Caco-2 (cell line): ENCODE data around the gene RRBP1. TPM values are rescaled to one million over a fixed set of nuclear protein-coding genes. Genes with fewer than 3 reads are reported as not detected.

ENCODE experiments used
- BruUV-seq: library from RNA; stranded (reverse); fragments of 400-500 nt; replicated peaks from 2 replicates; lab custom pipeline; 2021; lab: Mats Ljungman, UMichigan
- CTCF ChIA-PET: fragments of 300-600 bp; sonication (Branson Sonifier 250); formaldehyde crosslinking; loops from one replicate; lab custom pipeline; 2022; ENCODE audit warnings: antibody characterized with exemption; lab: Charles Lee
- POLR2A ChIA-PET: fragments of 300-600 bp; sonication (Branson Sonifier 250); formaldehyde crosslinking; loops from one replicate; lab custom pipeline; 2022; ENCODE audit warnings: antibody characterized with exemption; lab: Charles Lee
- DNase-seq, 2 experiments: peaks; one replicate each; pipeline versions ENCODE4 v3.0.0 to v3.0.0-alpha.2; 2020 to 2022
- H3K27me3 ChIP-seq: replicated peaks from 2 replicates; pipeline ENCODE4 v1.6.0; 2011; ENCODE audit warnings: low read length; ENCODE audit not compliant: control insufficient read depth, insufficient read depth
- H3K36me3 ChIP-seq: 2 replicates; pipeline ENCODE4 v1.5.1; 2011; ENCODE audit warnings: low read length; ENCODE audit not compliant: control insufficient read depth, insufficient read depth
- H3K4me1 ChIP-seq: fragments of 250-450 bp; sonication (Bioruptor Pico); 2 replicates; pipeline ENCODE4 v1.5.1; 2020; ENCODE audit warnings: mild to moderate bottlenecking
- H3K4me3 ChIP-seq: 2 replicates; pipeline ENCODE4 v1.5.1; 2011; ENCODE audit warnings: low read depth, mild to moderate bottlenecking, control low read depth, low read length
- H3K9me3 ChIP-seq: fragments of 250-450 bp; sonication (Bioruptor Pico); 2 replicates; pipeline ENCODE4 v1.5.1; 2020; ENCODE audit warnings: mild to moderate bottlenecking, moderate library complexity
- H3K27ac Mint-ChIP-seq: one replicate; pipeline ENCODE4 v1.8.0; 2022; ENCODE audit warnings: mixed read lengths; ENCODE audit not compliant: unreplicated experiment
- H3K27me3 Mint-ChIP-seq: one replicate; pipeline ENCODE4 v1.8.0; 2022; ENCODE audit warnings: mixed read lengths; ENCODE audit not compliant: insufficient read depth, unreplicated experiment
- H3K36me3 Mint-ChIP-seq: one replicate; pipeline ENCODE4 v1.8.0; 2022; ENCODE audit warnings: mild to moderate bottlenecking, mixed read lengths; ENCODE audit not compliant: insufficient read depth, unreplicated experiment
- H3K4me1 Mint-ChIP-seq: one replicate; pipeline ENCODE4 v1.8.0; 2022; ENCODE audit warnings: low read depth, mixed read lengths; ENCODE audit not compliant: unreplicated experiment
- H3K4me3 Mint-ChIP-seq: one replicate; pipeline ENCODE4 v1.8.0; 2022; ENCODE audit warnings: mild to moderate bottlenecking, moderate library complexity, mixed read lengths; ENCODE audit not compliant: unreplicated experiment
- H3K9me3 Mint-ChIP-seq: one replicate; pipeline ENCODE4 v1.8.0; 2022; ENCODE audit warnings: mixed read lengths; ENCODE audit not compliant: unreplicated experiment
- CTCF ChIP-seq, 2 experiments: fragments of 200-600 bp in 1 of 2; IDR thresholded peaks; 1 replicate in 1 of 2; 2 replicates in 1 of 2; pipeline versions ENCODE4 v1.5.1 to v1.8.0; 2011 to 2022; ENCODE audit warnings: antibody characterized with exemption in 1 of 2, control low read depth in 1 of 2, inconsistent platforms in 1 of 2, low read depth in 1 of 2, low read length in 1 of 2, mild to moderate bottlenecking in 1 of 2, moderate library complexity in 1 of 2; ENCODE audit not compliant: insufficient read depth in 1 of 2, severe bottlenecking in 1 of 2, unreplicated experiment in 1 of 2
- intact Hi-C: fragments of 100-400 bp; cut with micrococcal nuclease; formaldehyde crosslinking; loops from one replicate; pipeline ENCODE4 v1.10.0; 2022; ENCODE audit not compliant: unreplicated experiment
- total RNA-seq: library from RNA; stranded (reverse); gene quantifications from 2 replicates; pipeline ENCODE4 v1.2.3, GENCODE V29; 2022

Gene RRBP1
- total RNA-seq, 1 experiment from 2014 or later: 758 TPM

DNA sequence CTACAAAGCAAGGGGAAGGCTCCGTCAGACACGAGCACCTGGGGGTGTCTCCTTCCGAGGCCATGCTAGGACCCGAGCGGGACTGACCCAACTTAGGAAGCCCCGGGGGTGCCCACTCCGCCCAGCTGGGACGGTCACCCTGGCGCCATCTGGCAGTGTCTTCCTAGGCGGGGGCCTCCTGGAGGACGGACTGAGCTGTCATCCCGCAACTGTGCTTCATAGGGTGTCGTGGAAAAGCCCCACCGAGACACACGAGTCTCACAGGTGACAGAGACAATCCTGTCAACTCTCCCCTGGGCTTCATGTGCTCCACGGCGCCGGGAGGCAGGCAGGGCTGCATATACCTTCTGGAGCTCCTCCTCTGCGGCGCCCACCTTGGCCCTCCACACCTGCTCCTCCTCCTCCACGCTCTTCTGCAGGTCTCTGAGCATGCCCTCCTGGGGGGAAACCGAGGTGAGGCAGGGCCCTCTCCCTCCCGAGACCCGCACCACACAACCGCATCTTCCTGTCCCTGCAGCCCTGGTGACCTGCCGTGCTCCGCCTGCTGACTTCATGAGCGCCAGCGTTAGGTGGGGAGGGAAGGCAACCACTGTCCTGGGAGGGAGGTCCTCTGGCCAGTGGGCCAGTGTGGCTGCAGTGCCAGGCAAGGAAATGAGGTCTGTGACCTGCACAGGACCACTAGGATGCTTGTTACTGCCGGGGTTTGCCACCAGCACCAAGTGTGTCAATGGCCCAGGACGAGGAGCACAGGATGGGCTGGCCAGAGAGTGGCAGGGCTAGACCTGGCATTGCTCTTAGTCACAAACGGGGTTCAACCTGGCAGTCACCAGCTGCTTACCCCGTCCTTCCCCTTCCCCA is 61.4 kb downstream of the RRBP1 start:
- Histone ChIP-seq H3K36me3 (peaks cover 34% of the 10 kb centered on the region), H3K4me1 (0 out of 2 replicates have a peak, but pooled peaks cover 6% of the 10 kb centered on the region), H3K4me3 (no peak overlapping the region), H3K9me3 (no peaks in the 10 kb centered on the region), H3K27me3 (no peaks in the 10 kb centered on the region)
- Mint-ChIP-seq H3K27me3 (no peaks in the 10 kb centered on the region), H3K27ac (peak overlapping the region; percentile 42), H3K36me3 (peaks cover 100% of the 10 kb centered on the region), H3K9me3 (no peaks in the 10 kb centered on the region), H3K4me3 (no peak overlapping the region), H3K4me1 (no peaks in the 10 kb centered on the region)
- intact Hi-C loops: no loop called here
- ChIA-PET POLR2A (no interaction called here), CTCF (no interaction called here)
- peak in 1 of 2 experiments; percentile 30 for DNase-seq
- BruUV-seq: no TSS peak
- no peak for TF ChIP-seq CTCF (IDR thresholded peaks at IDR 0.05; ENCODE audit: insufficient read depth in 1 of 2, low read depth in 1 of 2, low read length in 1 of 2, severe bottlenecking in 1 of 2, unreplicated experiment in 1 of 2)

DNA sequence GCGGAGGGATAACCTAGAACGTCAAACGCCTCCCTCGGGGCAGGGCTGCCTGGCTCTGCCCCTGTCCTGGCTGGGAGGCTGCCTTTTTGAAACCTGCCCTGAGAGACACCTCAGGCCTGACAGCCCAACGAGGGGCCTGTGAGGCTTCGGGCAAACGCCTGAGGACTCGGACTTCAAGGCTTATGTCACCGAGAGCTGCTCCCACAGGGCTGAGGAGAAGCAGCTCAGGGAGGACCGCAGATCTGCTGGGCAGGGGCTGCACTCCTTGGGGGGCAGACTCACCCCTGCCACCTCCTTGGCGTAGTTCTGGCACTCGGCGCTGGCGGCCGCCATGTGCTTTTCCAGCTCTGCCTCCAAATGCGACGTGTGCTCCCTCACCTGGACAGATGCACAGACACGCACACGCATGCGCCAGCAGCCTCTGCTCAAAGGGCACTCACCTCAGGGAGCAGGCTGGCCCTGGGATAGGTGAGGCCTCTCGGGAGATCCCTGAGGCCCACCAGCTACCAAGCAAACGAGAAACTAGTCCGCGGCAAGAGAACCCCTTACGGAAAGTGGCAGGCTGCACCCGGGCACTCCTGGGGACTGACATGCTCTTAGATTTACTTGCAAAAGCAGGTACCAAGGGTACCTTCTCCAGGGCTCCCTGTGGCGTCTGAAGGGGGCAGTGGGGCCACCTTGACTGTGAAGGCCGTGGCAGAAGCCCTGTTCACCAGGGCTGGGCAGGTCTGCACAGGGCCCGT is 62.5 kb downstream of the RRBP1 start:
- H3K27ac Mint-ChIP-seq: peak overlapping the region; percentile 42
- TF ChIP-seq CTCF (IDR thresholded peaks at IDR 0.05; ENCODE audit: insufficient read depth in 1 of 2, low read depth in 1 of 2, low read length in 1 of 2, severe bottlenecking in 1 of 2, unreplicated experiment in 1 of 2): no peak
- H3K9me3 Mint-ChIP-seq: no peaks in the 10 kb centered on the region
- peak in 1 of 2 experiments; percentile 28 for DNase-seq
- H3K4me1 Mint-ChIP-seq: peaks cover 5% of the 10 kb centered on the region
- no peak overlapping the region for H3K4me3 ChIP-seq
- peaks cover 33% of the 10 kb centered on the region for H3K36me3 ChIP-seq
- BruUV-seq: no TSS peak
- H3K27me3 Mint-ChIP-seq: no peaks in the 10 kb centered on the region
- no peak overlapping the region for H3K4me3 Mint-ChIP-seq
- H3K9me3 ChIP-seq: no peaks in the 10 kb centered on the region
- intact Hi-C loops: no loop called here
- 0 out of 2 replicates have a peak, but pooled peaks cover 6% of the 10 kb centered on the region for H3K4me1 ChIP-seq
- POLR2A ChIA-PET: no interaction called here
- peaks cover 100% of the 10 kb centered on the region for H3K36me3 Mint-ChIP-seq
- no peaks in the 10 kb centered on the region for H3K27me3 ChIP-seq
- CTCF ChIA-PET: no interaction called here

GRCh38 chr20:17618673-17619013 is 63.4 kb downstream of the RRBP1 start:
- no peak for DNase-seq
- Histone ChIP-seq H3K4me1 (0 out of 2 replicates have a peak, but pooled peaks cover 6% of the 10 kb centered on the region), H3K9me3 (no peaks in the 10 kb centered on the region), H3K4me3 (no peak overlapping the region), H3K27me3 (no peaks in the 10 kb centered on the region), H3K36me3 (peaks cover 31% of the 10 kb centered on the region)
- POLR2A ChIA-PET: no interaction called here
- peaks cover 5% of the 10 kb centered on the region for H3K4me1 Mint-ChIP-seq
- H3K27ac Mint-ChIP-seq: peak overlapping the region; percentile 60
- CTCF ChIA-PET: interaction anchor here (0.8 to 1.4 kb wide), 2 partner anchors 19 to 49 kb away, joined by 4 to 6 read pairs; partner anchors contain the start of gene DSTN
- no peak for TF ChIP-seq CTCF (IDR thresholded peaks at IDR 0.05; ENCODE audit: insufficient read depth in 1 of 2, low read depth in 1 of 2, low read length in 1 of 2, severe bottlenecking in 1 of 2, unreplicated experiment in 1 of 2)
- no peak overlapping the region for H3K4me3 Mint-ChIP-seq
- no peaks in the 10 kb centered on the region for H3K27me3 Mint-ChIP-seq
- no peaks in the 10 kb centered on the region for H3K9me3 Mint-ChIP-seq
- peaks cover 100% of the 10 kb centered on the region for H3K36me3 Mint-ChIP-seq
- intact Hi-C loops: no loop called here
- BruUV-seq: no TSS peak
